Cortex of kidney (tissue), 1 donor: ENCODE measurements around the gene DNMT1.
"Not testable (repeated sequence)": the region's sequence is repeated elsewhere in the genome, so short reads cannot be mapped to it uniquely, and the experiment has no call there.

ENCODE experiments used
- DNase-seq: peaks from one replicate; lab custom pipeline; 2025; lab: John Stamatoyannopoulos, UW

DNMT1 gene

DNA sequence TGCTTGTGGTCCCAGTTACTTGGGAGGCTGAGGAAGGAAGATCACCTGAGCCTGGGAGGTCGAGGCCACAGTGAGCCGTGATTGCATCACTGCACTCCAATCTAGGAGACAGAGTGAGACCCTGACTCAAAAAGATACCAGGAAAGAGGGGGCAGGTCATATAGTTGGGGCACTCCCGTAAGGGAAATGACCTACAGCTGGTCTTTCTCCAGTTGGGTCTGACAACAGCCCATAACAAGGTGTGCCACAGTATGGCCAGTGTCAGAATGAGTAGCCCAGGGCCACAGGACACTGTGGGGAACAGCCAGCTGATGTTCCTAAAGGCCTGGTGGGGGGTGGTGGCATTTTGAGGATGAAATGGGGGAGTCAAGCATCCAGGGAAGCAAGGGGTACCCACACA is 10.8 kb downstream of the DNMT1 start:
- no peak for DNase-seq

- DNase-seq: no peak
These were observed 11.9 kb downstream of the DNMT1 start for GRCh38 chr19:10182847-10183246.

DNA sequence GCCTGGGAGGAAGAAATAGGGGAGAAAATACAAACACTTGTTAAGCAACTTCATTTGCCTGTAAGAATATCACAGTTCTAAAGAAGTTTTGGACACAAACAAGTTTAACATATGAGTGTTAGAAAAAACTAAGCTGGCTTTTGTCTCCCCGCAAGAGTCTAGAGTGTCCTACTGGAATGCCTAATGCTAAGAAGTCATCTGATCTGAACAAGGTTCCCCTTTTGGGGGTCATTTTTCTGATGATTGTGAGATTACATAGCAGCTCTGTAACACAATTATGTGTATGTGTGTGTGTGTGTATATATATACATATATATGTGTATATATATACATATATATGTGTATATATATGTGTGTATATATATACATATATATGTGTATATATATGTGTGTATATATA is 12.7 kb downstream of the DNMT1 start:
- no peak for DNase-seq

DNA sequence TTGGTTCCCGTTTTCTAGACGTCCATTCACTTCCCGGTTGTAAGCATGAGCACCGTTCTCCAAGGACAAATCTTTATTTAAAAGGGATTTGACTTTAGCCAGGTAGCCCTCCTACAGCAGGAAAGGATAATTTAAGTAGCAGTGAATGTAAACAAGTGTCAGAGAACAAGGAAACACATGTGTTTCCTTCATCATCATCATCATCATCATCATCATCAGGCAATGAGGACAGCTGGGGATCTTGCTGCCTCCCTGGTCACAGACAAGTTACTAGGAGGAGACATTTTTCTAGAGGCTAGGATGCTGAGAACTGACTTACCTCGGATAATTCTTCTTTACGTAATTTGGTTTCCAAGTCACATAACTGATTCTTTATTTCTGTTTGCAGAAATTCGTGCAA is 14.3 kb downstream of the DNMT1 start:
- DNase-seq: no peak

DNA sequence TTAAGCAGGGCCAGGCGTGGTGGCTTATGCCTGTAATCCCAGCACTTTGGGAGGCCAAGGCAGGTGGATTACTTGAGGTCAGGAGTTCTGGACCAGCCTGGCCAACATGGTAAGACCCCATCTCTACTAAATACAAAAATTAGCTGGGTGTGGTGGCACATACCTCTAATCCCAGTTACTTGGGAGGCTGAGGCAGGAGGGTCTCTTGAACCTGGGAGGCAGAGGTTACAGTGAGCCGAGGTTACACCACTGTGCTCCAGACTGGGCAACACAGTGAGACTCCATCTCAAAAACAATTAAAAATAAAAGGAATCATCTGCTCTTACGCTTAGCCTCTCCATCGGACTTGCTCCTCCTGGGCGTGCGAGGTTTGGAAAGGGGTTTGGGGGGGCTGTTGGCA is 14.7 kb downstream of the DNMT1 start:
- DNase-seq: not testable (repeated sequence)

DNA sequence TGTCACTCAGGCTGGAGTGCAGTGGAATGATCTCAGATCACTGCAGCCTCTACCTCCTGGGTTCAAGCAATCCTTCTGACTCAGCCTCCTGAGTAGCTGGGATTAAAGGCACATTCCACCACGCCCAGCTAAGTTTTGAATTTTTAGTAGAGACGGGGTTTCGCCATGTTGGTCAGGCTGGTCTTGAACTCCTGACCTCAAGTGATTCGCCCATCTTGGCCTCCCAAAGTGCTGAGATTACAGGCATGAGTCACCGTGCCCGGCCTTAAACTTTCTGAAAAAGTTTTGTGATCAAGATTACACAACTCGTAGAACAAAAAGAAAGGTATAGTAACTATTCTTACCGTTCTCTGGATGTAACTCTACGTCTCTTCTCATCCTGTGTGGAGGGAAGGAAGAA is 21.2 kb downstream of the DNMT1 start:
- no peak for DNase-seq

- no peak for DNase-seq
These were observed 26.3 kb downstream of the DNMT1 start for GRCh38 chr19:10168386-10168948.

DNA sequence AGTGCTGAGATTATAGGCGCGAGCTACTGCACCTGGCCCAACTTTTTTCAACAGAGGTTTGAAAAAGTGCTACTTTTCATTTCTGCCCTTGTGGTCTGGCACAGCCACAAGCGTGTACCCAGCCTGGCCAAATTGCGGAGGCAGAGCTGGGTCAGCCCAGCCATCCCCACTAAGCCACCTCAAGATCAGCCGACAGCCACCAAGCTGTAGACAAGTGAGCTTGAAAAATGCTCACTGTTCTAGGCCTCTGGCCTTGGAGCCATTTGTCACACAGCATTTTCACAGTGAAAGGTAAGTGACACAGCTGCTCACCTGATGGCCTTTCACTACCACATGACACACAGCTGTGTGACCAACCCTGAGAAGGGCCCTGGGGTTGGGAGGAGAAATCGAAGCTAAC is 27.3 kb downstream of the DNMT1 start:
- DNase-seq: no peak

GRCh38 chr19:10166501-10166900 is 28.3 kb downstream of the DNMT1 start:
- not testable (repeated sequence) for DNase-seq

DNA sequence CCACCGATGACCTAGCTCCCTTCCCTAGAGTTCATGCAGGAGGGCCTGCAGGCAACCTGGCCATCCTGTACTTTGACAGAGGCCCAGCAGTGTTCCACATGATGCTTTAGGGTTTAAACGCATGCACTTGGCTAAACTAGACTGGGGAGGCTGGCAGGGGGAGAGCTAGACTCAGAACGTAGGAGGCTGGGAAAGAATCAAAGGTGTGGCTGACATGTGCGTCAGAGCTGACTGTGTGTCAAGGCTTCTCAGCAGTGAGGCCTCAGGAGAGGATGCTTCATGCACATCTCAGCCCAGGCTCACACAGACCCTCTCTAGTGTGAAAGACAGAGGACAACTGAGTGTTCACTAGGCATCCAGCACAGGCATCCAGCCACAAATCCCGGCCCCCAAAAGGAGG is 28.7 kb downstream of the DNMT1 start:
- no peak for DNase-seq

DNA sequence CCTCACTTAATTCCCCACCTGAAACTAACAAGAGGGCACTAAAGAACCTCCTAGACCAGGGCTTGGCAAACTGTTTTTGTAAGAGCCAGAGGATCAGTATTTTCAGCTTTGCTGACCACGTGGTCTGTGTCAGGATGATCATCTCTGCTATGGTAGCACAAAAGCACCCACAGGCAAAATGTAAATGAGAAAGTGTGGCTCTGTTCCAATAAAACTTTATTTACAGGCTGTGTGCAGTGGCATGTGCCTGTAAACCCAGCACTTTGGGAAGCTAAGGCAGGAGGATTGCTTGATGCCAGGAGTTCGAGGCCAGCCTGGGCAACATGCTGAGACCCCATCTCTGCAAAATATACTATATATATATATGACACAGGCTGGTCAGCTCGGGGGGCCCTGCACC is 31.2 kb downstream of the DNMT1 start:
- no peak for DNase-seq

GRCh38 chr19:10159610-10160009 is 35.1 kb downstream of the DNMT1 start:
- no peak for DNase-seq

DNA sequence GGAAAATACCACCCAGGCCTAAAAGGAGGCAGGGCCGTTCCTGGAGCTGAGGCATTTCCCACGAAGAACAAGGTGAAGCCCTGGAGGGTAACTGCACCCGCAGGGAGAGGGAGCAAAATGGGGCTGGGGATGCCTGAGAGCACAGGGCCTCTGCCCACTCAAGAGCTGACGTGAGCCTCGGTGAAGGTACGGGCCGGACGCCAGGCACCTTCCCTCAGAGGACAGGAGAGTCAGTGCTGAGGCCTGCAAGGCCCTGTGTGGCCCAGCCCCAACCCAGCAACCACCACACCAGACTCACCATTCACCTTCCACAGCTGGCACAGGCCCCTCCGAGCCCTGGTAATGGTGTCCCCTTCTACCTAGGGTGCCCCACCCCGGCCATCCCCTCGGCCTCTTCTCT is 36.3 kb downstream of the DNMT1 start:
- DNase-seq: no peak

- no peak for DNase-seq
These were observed 36.7 kb downstream of the DNMT1 start for GRCh38 chr19:10158071-10158470.

GRCh38 chr19:10155839-10156238 is 38.9 kb downstream of the DNMT1 start:
- DNase-seq: no peak

GRCh38 chr19:10152100-10152499 is 42.7 kb downstream of the DNMT1 start:
- no peak for DNase-seq

DNA sequence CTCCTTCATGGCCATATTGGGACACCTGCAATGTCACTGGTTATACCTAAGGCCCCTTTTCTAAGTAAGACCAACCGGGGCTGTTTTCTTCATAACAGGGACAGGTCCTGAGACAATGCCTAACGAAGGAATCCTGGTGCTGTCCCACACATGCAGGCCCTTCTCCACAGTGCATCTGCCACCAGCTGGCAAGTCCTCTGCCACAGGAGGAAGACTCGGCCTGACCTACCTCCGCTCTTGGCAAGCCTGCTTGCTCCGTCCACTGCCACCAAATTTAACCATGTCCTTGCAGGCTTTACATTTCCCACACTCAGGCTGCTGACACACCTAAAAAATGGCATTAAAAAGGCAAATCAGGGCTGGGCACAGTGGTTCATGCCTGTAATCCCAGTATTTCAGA is 43.2 kb downstream of the DNMT1 start:
- DNase-seq: no peak

DNA sequence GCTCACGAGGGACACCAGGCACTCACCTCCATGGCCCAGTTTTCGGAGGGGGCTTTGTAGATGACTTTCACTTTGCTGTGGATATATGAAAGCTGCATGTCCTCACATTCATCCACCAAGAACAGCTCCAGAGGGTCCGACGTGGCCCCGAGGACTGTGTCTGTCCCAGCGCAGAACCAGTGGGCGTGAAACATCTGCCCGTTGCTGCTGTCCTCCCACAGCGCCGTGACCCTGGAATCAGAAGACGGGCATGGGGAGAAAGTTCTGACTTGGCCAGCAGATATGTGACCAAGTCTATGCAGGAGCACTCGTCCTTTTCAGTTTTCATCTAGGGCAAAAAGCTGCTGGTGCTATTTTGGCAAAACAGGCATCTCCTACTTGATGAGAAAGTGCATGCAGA is 45.3 kb downstream of the DNMT1 start:
- DNase-seq: no peak

- no peak for DNase-seq
These were observed 48.6 kb downstream of the DNMT1 start for GRCh38 chr19:10146142-10146541.

GRCh38 chr19:10145031-10145430 is 49.7 kb downstream of the DNMT1 start:
- no peak for DNase-seq

- DNase-seq: no peak
These were observed 50.4 kb downstream of the DNMT1 start for GRCh38 chr19:10144361-10144760.

DNA sequence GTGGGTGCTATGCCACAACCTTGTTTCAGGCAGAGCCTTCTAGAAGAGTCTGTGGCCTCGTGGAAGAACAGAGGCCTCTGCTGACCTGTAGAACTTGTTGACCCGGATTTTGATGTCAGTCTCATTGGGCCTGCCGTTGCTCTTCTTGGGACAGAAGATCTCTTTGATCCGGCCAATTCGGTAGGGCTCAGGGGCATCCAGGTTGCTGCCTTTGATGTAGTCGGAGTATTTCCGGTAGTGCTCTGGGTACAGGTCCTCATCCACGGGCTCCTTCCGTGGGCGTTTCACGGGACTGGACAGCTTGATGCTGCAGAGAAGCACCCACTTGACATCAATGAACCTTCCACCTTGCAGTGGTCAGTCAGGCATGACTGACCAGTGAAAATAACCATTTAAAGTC is 51.1 kb downstream of the DNMT1 start:
- no peak for DNase-seq

GRCh38 chr19:10142701-10143375 is 51.9 kb downstream of the DNMT1 start:
- DNase-seq: no peak

DNA sequence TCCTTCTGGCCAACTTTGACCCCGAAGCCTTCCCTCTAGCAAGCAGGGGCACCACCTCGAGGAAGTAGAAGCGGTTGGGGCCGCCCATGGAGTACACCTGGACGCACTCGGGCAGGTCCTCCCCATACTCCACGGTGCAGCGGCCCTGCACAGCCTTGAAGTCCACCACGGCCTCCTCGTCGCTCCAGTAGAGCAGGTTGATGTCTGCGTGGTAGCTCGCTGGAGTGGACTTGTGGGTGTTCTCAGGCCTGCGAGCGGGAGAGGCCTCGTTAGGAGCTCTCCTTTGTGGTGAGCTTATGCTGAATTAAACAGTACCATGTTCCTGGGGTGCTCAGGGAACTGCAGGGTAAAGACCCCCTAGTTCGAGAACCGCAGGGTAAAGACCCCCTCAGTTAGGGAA is 52.8 kb downstream of the DNMT1 start:
- no peak for DNase-seq
